B cell (primary cell): ENCODE data around the gene XYLT1. TPM values are rescaled to one million over a fixed set of nuclear protein-coding genes. Genes with fewer than 3 reads are reported as not detected.

Experiments
- ATAC-seq: fragments of 200-7000 bp; cut with Tn5 transposase; one replicate; pipeline ENCODE4 v1.10.0; 2021; ENCODE audit warnings: low read depth, mild to moderate bottlenecking, moderate number of reproducible peaks, moderate library complexity
- CTCF ChIA-PET: fragments of 350-600 bp; sonication (Branson Sonifier 250); formaldehyde crosslinking; loops from one replicate; lab custom pipeline; 2021; ENCODE audit warnings: antibody characterized with exemption, inconsistent platforms; lab: Charles Lee
- POLR2A ChIA-PET: fragments of 350-600 bp; sonication (Branson Sonifier 250); formaldehyde crosslinking; loops from one replicate; lab custom pipeline; 2021; ENCODE audit warnings: antibody characterized with exemption; lab: Charles Lee
- DNase-seq: peaks from one replicate; pipeline ENCODE4 v3.0.0; 2013
- H2AFZ ChIP-seq: 2 replicates; pipeline ENCODE4 v1.6.1; 2012; ENCODE audit warnings: mild to moderate bottlenecking, low read depth, low read length; ENCODE audit not compliant: insufficient read depth, poor library complexity, severe bottlenecking
- H3K27ac ChIP-seq, 2 donors: 1 replicate in 1 of 2; 2 replicates in 1 of 2; pipeline ENCODE4 v1.5.1; 2012 to 2013; ENCODE audit warnings: low read length in 2 of 2, mild to moderate bottlenecking in 2 of 2, moderate library complexity in 1 of 2
- H3K27me3 ChIP-seq, 4 experiments: fragments of 200-600 bp in 1 of 4; sonication (generic) in 1 of 4; replicated peaks in 1 of 4; 1 replicate in 2 of 4; 2 replicates in 2 of 4; pipeline versions ENCODE4 v1.6.1 to v1.7.0; 2013 to 2016; ENCODE audit warnings: low read length in 3 of 4, mild to moderate bottlenecking in 2 of 4, mixed read lengths in 1 of 4, moderate library complexity in 1 of 4; ENCODE audit not compliant: insufficient read depth in 4 of 4, control insufficient read depth in 3 of 4; ENCODE audit errors: control extremely low read depth in 1 of 4
- H3K36me3 ChIP-seq, 2 experiments: replicated peaks in 1 of 2; 1 replicate in 1 of 2; 2 replicates in 1 of 2; pipeline versions ENCODE4 v1.6.1 to v1.7.1; 2013; ENCODE audit warnings: low read length in 1 of 2; ENCODE audit not compliant: insufficient read depth in 2 of 2, control insufficient read depth in 1 of 2; ENCODE audit errors: control extremely low read depth in 1 of 2, extremely low read depth in 1 of 2
- H3K4me1 ChIP-seq, 2 donors: fragments of 200-600 bp in 1 of 2; sonication (generic) in 1 of 2; 1 replicate in 1 of 2; 2 replicates in 1 of 2; pipeline versions ENCODE4 v1.5.1 to v1.6.1; 2013 to 2017; ENCODE audit warnings: low read length in 2 of 2; ENCODE audit not compliant: control insufficient read depth in 2 of 2, insufficient read depth in 2 of 2
- H3K4me2 ChIP-seq: replicated peaks from 2 replicates; pipeline ENCODE3; 2012; ENCODE audit warnings: mild to moderate bottlenecking, low read depth, low read length; ENCODE audit not compliant: poor library complexity, severe bottlenecking
- H3K4me3 ChIP-seq, 5 experiments: fragments of 200-600 bp in 1 of 5; sonication (generic) in 1 of 5; 1 replicate in 3 of 5; 2 replicates in 2 of 5; pipeline versions ENCODE4 v1.5.1 to v1.7.0; 2011 to 2016; ENCODE audit warnings: low read length in 4 of 5, mild to moderate bottlenecking in 4 of 5, low read depth in 2 of 5, control low read depth in 1 of 5, moderate library complexity in 1 of 5; ENCODE audit not compliant: insufficient read depth in 1 of 5; ENCODE audit errors: control extremely low read depth in 1 of 5, extremely low read depth in 1 of 5
- H3K79me2 ChIP-seq: fragments of 200-600 bp; sonication (generic); one replicate; pipeline ENCODE4 v1.6.0; 2016; ENCODE audit warnings: low read length; ENCODE audit not compliant: control insufficient read depth, insufficient read depth
- H3K9ac ChIP-seq: fragments of 200-600 bp; sonication (generic); 2 replicates; pipeline ENCODE4 v1.6.1; 2017; ENCODE audit warnings: mild to moderate bottlenecking, low read length, moderate library complexity
- H3K9me3 ChIP-seq, 3 donors: one replicate each; pipeline versions ENCODE4 v1.6.1 to v1.7.1; 2013; ENCODE audit warnings: low read length in 2 of 3; ENCODE audit not compliant: control insufficient read depth in 2 of 3, insufficient read depth in 1 of 3; ENCODE audit errors: control extremely low read depth in 1 of 3
- H4K20me1 ChIP-seq: 2 replicates; pipeline ENCODE4 v1.6.0; 2012; ENCODE audit warnings: mild to moderate bottlenecking, low read length; ENCODE audit not compliant: insufficient read depth, control insufficient read depth, poor library complexity, severe bottlenecking
- H3K27ac Mint-ChIP-seq: one replicate; pipeline ENCODE4 v1.8.0; 2021; ENCODE audit warnings: mixed read lengths
- H3K27me3 Mint-ChIP-seq: one replicate; pipeline ENCODE4 v1.8.0; 2021; ENCODE audit warnings: mixed read lengths
- H3K4me1 Mint-ChIP-seq: one replicate; pipeline ENCODE4 v1.8.0; 2021; ENCODE audit warnings: mixed read lengths
- H3K4me3 Mint-ChIP-seq: one replicate; pipeline ENCODE4 v1.8.0; 2021; ENCODE audit warnings: mixed read lengths
- H3K9me3 Mint-ChIP-seq: one replicate; pipeline ENCODE4 v1.8.0; 2022; ENCODE audit warnings: mixed read lengths; ENCODE audit not compliant: insufficient read depth
- CTCF ChIP-seq: fragments of 200-600 bp; IDR thresholded peaks from one replicate; pipeline ENCODE4 v1.8.0; 2022; ENCODE audit warnings: antibody characterized with exemption, mild to moderate bottlenecking
- EZH2 ChIP-seq: IDR thresholded peaks from 2 replicates; pipeline ENCODE4 v1.6.1; 2012; ENCODE audit warnings: borderline replicate concordance, low read depth, mild to moderate bottlenecking, moderate library complexity, low read length; ENCODE audit not compliant: insufficient read depth, poor library complexity, severe bottlenecking
- WGBS: methylation state at CpG from one replicate; pipeline ENCODE4 v1.1.5; 2013; ENCODE audit warnings: missing lambda C conversion rate; ENCODE audit not compliant: insufficient coverage; 5-methylcytosine and 5-hydroxymethylcytosine counted together
- intact Hi-C: fragments of 100-400 bp; cut with micrococcal nuclease; formaldehyde crosslinking; loops from one replicate; pipeline ENCODE4 v1.10.0; 2022
- polyA plus RNA-seq: library from polyadenylated mRNA; depleted of rRNA; stranded (reverse); fragments of >200 nt; gene quantifications from 2 replicates; pipeline ENCODE4 v1.2.3, GENCODE V29; 2012
- total RNA-seq, 2 donors: library from RNA; stranded (reverse); fragments of 120-200 nt in 1 of 2; gene quantifications; 1 replicate in 1 of 2; 2 replicates in 1 of 2; pipeline versions ENCODE4 v1.2.3 to v1.2.4, GENCODE V29; 2013 to 2022

Gene XYLT1
- total and polyA plus RNA-seq, 2 donors (not counting 1 experiment from before 2014, with no cell fraction given): 8.7 to 59.6 TPM

- Histone ChIP-seq H3K27me3 (no peaks in the 10 kb centered on the region), H2AFZ (no peak overlapping the region), H3K4me2 (no peak overlapping the region), H4K20me1 (no peaks in the 10 kb centered on the region), H3K36me3 (peaks cover 3 to 81% of the 10 kb centered on the region in 2 experiments), H3K4me1 (peaks cover 9 to 15% of the 10 kb centered on the region in 2 donors), H3K27ac (no peak overlapping the region), H3K4me3 (no peak overlapping the region), H3K79me2 (peaks cover 5% of the 10 kb centered on the region), H3K9ac (no peak overlapping the region), H3K9me3 (no peaks in the 10 kb centered on the region)
- Mint-ChIP-seq H3K27ac (peak overlapping the region; percentile 29), H3K9me3 (no peaks in the 10 kb centered on the region), H3K4me3 (no peak overlapping the region), H3K4me1 (peaks cover 36% of the 10 kb centered on the region), H3K27me3 (no peaks in the 10 kb centered on the region)
- TF ChIP-seq CTCF (no peak), EZH2 (no peak)
- ATAC-seq (no peak), DNase-seq (no peak)
- ChIA-PET CTCF (no interaction called here), POLR2A (no interaction called here)
- WGBS: no CpG with 5 or more reads among the region's 5 CpGs
- intact Hi-C loops: no loop called here
Observed at GRCh38 chr16:17133851-17134250, 336.9 kb downstream of the XYLT1 start.

- Mint-ChIP-seq H3K9me3 (no peaks in the 10 kb centered on the region), H3K27ac (no peak overlapping the region), H3K27me3 (no peaks in the 10 kb centered on the region), H3K4me3 (no peak overlapping the region), H3K4me1 (peaks cover 36% of the 10 kb centered on the region)
- POLR2A ChIA-PET: no interaction called here
- TF ChIP-seq EZH2 (no peak), CTCF (peak; percentile 16)
- Histone ChIP-seq H3K27me3 (no peaks in the 10 kb centered on the region), H4K20me1 (no peaks in the 10 kb centered on the region), H3K4me2 (no peak overlapping the region), H3K36me3 (peaks cover 5 to 81% of the 10 kb centered on the region in 2 experiments), H3K27ac (no peak overlapping the region), H3K79me2 (peaks cover 5% of the 10 kb centered on the region), H2AFZ (no peak overlapping the region), H3K9ac (no peak overlapping the region), H3K4me1 (peaks cover 9 to 15% of the 10 kb centered on the region in 2 donors), H3K4me3 (no peak overlapping the region), H3K9me3 (no peaks in the 10 kb centered on the region)
- intact Hi-C loops: no loop called here
- 85% methylated on average over 3 of the region's 6 CpGs for WGBS
- CTCF ChIA-PET: no interaction called here
- ATAC-seq (no peak), DNase-seq (no peak)
Observed at GRCh38 chr16:17131351-17131750, 339.4 kb downstream of the XYLT1 start.
